HG02642 (cell line): ENCODE data around the gene TMEM272.

Experiments
- ATAC-seq: cut with Tn5 transposase; IDR thresholded peaks from one replicate; pipeline ENCODE4 v1.9.1; 2021; ENCODE audit warnings: mild to moderate bottlenecking; ENCODE audit not compliant: unreplicated experiment, poor library complexity

The TMEM272 gene

DNA sequence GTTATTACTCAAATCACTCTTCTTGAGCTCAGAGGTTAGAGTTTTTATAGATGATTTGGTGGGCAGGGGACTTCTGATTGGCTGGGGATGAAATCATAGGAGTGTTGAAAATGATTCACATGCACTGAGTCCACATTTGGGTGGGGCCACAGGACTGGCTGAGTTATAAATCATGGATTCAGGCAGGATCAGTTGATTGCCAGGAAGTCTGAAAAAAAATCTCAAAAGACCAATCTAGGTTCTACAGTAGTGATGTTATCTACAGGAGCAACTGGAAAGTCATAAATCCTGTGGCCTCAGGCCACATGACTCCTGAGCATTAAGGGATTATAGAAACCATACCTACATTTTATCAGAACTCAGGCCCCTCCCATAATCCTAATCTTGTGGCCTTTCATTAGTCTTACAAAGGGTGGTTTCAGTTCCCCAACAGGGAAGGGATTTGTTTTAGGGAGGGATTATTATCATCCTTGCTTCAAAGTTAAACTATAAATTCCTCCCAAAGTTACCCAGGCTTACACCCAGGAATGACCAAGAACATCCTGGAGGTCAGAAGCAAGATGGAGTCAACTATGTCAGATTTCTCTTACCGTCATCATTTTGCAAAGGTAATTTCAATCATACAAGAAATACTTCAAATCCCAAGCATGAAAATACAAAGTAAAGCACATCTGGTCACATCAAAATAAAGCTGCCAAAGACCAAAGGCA, 11.2 kb upstream of the TMEM272 start:
- no peak for ATAC-seq

DNA sequence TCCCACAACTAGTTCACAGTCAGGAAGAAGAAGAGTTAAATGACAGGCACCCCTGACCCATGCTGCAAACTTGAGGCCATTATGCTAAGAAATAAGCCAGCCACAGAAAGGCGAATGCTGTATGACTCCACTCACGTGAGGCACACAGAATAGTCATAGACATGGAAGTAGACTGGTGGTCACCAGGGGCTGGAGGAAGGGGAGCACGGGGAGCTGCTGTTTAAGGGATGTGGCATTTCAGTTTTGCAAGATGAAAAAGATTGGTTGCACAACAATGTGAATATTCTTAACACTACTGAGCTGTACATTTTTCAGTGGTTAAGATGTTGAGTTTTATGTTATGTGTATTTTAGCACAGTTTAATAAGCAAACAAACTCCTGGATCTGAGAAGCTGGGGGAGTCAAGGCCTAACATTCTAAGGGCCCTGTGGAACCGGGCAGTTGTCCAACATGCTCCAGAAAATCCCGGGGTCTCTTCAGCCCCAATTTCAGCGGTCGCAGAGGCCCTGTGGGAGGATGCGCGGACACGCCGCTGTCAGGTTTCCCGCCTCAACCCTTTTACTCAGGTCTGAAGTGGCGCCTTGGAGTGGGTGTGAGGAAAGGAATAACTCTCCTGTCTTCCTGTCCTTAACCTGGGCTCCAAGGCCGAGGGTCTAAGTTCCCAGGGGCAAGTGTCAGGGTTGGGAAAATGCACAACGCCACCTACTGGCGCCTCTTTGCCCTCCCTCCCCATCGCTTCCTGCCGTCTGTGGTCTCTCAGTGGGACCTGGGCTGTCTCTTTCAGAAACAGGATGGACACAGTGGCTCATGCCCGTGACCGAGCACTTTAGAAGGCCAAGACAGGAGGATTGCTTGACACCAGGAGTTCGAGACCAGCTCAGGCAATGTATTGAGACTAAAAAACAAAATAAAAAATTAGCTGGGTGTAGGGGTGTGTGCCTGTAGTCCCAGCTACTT, 4.4 kb upstream of the TMEM272 start:
- ATAC-seq = no peak

DNA sequence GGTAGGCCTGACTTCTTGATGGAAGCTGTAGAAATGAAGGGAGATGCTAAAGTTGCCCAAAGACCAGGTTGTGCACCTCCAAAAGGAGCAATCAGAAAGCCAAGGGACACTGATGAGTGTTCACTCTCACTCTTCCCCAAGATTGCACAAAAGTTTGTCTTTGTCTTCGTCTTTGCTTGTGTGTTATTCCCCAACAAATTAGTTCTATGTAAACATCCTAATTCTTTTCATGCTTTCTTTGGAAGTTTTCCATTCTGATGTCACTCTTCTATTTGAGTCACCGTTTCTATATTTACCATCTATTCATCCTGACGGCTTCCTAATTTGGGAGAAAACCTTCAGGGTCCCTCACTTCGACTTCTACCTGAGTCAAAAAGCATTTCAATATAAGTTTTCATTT, 3.7 kb upstream of the TMEM272 start:
- ATAC-seq = no peak

DNA sequence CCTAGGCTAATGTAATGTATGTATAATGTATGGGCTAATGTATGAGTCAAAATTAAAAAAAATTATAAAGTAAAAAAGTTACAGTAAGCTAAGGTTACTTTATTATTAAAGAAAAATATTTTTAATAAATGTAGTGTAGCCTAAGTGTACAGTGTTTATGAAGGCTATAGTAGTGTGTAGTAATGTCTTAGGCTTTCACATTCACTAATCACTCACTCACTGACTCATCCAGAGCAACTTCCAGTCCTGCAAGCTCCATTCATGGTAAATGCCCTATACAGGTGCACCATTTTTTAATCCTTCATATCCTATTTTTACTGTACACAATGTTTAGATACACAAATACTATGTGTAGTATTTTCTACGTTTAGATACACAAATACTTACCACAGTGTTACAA, 1.8 kb upstream of the TMEM272 start:
- no peak for ATAC-seq

DNA sequence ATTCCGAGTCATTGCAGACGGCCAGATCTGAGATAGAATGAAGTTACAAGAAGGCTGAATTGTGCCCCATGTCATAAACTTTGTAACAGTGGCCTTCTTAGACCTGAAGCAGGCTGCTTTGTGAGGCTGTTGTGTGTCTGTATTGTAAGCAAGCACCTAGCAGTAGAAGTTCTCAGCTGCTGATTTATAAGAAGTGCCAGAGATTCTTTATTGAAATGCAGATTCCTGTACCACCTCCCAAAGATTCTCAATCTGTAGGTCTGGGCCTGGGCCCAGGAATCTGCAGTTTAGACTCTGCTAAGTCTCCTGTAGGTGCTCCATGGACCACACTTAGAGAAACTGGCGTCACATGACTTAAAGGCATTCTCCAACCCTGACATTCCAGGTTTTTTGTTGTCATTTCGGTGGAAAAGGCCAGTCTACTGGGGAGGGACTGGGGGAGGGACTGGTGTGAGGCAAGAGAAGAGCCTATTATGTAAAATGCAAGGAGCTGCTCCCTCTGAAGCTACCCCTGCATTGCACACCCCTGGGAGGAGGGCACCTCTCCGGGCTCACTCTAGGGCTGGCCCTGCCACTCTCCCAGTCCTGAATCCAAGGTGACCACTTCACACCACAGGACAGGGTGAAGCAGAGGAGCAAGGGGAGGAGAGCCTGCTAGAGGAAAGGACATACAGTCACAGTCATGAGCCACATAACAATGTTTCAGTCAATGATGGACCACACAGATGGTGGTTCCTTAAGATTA, 769 bp upstream of the TMEM272 start:
- ATAC-seq = peak; percentile 15

DNA sequence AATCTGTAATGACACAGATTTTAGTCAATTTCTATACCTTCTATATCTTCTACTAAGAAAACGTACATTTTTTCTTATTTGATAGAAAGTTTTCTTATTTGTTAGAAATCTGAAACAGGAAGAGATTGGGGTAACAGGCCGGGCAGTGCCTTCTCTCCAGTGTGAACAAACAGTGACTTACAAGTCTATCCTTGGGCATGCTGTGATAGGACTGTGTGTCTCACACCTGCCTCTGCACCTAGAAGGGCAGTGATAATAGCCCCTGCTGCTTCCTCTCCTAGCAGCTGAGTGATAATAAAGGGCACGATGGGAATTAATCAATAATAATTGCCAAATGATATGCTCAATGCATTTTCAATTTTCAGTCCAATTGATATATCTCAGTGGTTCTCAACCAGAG, 1.4 kb downstream of the TMEM272 start:
- ATAC-seq = no peak

DNA sequence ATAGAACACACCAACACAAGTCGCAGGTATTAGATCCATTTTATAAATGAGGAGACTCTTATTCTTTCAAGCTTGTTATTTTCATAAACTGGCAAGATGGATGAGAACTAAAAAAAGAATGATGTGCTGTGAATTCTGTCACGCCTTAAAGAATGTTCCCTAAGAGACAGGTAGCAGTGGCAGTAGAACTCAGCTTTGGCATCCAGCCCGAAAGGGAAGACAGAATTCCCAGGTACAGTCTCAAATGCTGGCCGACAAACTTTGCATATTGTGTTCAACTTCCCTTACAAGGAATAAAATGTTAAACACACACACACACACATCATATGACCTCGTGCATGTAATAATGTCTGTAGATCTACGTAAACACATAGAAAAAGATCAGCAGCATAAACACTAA, 3.2 kb downstream of the TMEM272 start:
- ATAC-seq = no peak

DNA sequence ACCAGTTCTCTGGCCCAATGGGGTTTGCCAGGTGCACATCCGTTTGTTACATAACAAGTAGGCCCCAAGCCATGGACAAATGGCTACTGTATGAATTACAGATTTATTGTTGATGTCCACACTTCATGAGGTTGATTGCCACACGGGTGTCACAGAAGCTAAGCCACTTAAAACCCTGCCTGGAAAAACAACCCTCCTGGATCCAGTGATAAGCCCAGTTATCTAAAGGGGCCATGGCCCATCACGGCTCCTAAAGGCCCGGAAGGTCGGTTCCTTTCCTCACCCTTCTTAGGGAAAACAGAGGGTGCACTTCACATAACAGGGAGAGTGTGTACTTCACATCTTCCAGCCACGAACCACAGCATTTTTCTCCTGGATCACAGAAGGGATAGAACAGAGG, 4.1 kb downstream of the TMEM272 start:
- ATAC-seq = no peak

DNA sequence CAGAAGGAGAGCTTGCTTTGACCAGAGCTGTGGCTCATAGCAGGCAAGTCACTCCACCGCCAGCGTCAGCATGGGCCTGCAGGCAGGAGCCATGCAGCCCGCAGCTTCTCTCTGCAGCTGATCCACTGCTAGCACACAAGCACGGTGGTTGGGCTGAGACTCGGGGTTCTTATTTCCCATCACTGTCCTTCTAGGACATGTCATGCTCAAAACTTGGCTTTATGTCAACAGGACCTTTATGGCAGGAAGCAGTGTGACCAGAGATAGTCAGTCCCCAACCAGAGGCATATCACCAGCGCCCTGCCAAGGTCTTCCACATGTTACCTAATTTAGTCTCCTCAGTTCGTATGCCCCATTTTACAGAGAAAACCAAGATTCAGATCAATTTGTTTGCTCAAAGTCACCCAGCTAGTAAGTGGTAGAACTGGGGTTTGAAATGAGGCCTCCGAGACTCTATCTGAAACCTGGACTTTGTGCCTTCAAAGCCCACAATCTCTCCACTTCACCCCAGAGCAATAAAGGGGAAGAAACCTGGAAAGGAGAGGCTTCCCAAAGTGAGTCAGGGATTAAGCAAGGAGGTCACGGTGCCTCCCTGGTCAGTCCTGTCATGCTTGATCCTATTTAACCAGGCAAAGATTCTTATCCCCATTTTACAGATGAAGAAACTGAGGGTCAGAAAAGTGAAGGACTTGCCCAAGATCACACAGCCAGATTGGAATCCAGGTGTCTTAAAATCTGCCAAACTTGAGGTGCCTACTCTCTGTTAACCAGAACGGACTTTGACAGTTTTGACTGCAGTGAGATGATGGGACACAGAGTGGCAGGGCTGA, 5.1 kb downstream of the TMEM272 start:
- ATAC-seq = no peak

DNA sequence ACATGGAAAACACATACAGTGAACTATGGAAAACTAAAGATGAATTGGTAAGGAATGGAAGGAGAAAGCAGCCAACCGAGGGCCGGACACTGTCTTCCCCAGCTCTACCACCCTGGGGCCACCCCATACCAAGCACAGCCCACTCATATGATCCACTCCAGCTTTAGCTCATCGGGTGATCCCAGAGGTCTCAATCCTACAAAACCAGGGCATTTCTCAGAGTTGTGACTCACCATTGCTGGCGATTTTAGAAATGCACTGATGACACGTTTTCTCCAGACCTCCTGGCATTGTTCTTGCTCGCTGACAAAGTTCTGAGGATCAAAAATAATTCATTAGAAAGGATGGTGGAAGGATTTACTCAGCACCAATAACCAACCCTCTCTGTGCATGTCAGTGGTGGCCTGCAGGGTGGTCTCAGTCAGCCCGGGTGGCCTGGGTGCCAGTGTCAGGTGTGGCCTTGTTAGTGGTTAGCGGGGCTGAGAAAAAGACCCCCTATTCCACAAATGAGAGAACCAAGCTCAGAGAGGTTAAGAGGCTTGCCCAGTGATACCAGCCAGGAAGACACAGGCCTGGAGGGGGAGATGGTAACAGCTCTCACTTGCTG, 6.6 kb downstream of the TMEM272 start:
- ATAC-seq = no peak

DNA sequence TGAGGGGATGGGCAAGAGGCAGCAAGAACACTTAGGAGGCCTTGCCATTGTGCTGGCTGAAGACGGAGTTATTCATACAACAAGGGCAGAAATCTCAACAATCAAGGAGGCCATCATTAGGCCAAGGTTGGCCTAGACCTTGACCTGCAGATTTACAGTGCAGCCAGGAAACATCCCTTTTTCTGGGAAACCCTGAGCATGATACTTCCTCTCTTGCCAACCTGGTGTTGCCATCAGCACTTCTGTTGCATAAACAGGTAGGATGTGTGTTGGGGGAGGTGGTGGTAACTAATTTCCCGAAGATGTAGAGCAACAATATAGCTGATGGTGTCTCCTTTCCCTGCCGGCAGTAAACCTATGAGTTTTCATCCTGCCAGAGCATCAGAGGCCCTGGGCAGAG, 8.0 kb downstream of the TMEM272 start:
- ATAC-seq = no peak

DNA sequence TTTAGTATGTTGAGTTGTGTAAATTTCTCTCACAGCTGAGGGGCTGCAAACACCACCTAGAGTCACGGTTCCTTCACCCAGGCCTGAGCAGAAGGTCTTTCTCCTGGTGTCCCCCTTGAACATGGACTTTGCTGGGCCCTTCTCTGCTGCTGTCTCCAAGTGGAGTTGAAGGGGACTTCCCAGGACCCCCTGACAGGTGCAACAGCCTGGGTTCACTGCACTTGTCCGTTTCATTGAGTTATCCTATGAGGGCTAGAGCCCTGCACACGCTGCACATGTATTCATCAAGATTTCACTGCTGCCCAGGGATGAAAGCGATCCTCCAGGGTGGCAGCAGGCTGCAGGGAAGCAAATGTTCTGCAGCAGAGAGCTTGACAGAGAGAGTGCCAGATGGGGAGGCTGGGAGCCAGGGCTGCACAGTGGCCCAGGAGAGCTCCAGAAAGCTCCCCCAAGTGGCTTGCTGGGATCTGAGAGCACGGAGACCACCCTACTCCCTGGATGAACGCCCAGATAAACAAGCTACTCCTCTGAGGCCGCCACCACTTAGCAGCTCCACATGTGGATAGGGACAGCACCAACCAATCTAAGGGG, 10.3 kb downstream of the TMEM272 start:
- ATAC-seq = no peak

DNA sequence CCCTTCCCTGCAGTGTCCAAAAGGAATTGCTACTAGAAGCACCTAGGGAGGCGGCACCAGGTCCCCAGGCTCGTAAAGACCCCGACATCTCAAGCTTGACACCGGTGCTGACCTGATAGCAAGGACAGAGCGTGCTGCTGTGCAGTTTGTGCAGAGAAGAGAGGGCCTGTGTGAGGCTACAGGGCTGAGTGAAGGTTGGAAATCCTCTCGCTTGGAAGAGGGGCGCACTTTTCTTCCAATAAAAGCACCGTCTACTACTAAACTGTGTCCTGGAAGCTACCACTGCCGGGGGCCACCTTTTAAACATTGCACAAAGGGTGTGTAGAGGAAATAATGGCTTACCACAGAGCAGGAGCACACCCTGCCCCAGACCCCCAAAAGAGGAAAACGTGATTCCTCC, 11.0 kb downstream of the TMEM272 start:
- no peak for ATAC-seq

DNA sequence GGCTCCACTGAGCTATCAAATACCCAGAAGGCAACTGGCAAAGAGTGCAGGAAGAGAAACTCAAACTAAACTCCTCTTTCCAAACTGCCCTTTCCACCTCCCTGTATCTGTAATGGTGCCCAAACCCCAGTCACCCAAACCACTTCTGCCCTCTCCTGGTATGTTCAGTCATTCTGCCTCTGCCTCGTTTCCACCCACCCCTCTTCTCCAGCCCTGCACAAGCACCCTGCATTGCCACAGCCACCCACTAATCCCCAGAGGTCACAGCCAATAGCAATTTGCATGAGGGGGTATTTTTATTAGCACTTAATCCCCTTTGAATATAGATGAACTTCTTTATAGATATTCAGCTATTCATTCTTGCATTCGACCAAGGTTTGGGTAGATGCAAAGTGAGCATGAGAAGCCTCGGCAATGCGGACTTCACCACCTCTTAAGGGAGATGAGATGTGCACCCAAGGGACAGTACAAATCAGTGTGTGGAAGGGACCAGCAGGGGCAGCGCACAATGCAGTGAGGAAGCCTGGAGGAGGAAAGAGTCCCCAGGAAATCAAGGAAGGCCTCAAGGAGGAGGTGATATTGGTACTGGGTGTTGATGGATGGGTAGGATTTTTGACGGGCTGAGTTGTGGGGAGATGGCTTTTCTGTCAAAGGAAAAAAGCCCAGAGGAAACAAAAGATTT, 12.4 kb downstream of the TMEM272 start:
- peak; percentile 78 for ATAC-seq

DNA sequence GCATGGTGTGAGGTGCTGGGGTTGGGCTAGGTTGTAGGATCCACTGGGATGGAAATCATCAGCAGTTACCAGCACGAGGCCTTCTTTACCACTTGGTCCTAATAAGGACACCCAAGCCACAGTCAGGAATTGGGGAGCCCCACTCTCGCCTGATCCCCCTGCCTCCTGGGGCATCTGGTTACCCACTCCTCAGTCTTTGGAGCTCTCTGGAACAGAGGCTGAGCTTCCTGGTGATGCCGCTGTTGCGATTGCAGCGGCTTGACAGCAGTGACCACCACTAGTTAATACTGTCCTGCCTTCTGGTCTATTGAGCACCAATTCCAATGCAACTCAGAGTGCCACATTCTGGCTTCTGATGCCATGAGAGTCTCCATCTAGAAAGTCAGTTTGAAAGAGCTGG, 13.5 kb downstream of the TMEM272 start:
- ATAC-seq = no peak

DNA sequence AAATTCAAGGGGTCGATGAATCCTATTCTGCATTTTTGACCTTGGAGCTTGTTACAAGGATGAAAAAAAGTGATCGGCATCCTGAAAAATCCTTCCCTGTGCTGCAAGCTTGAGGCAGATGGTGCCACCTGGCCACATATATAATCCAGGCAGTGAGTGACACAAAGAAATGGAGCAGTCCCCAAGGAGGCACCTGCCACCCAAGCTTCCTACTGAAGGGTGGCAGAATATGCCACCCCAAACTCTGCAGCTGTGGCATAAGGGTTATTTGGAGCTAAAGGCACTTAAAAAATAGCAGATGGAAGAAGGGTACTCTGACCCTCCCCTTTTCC, 15.4 kb downstream of the TMEM272 start:
- no peak for ATAC-seq

DNA sequence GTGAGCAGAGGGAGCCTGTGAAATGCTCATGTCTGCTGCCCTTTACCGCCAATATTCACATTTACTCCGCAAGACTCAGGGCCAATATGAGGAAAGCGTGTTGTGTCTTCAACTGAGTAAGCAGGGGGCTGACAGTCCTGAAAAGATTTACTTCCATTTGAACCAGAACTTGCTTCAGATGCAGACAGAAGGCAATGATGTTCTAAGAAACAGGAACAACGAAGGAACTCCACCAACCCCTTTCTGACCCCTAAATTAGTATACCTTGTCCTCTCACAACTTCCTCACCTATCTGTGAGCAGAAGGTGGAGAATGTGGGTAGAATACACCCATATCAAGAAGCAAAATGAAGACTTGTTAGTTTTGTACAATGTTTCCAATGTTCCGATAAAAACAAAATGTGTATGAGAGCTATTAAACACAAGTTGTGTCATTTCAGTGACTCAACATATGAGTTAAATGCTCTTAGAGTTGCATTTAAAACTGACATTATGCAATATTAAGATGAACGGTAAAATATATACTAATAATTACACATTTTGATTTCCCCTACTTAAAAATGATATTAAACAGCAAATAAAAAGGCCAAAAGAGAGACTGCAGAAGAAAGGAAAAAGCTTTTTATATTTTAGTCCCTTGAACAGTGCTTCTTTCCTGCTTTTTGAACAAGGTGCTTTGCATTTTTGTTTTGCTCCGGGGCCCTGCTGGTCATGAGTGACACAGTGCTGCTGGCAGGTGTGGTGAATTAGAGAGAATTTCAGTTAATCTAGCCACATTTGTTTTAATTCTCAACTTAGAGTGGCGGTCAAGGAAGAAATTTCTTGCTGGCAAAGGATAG, 16.0 kb downstream of the TMEM272 start:
- ATAC-seq = no peak

DNA sequence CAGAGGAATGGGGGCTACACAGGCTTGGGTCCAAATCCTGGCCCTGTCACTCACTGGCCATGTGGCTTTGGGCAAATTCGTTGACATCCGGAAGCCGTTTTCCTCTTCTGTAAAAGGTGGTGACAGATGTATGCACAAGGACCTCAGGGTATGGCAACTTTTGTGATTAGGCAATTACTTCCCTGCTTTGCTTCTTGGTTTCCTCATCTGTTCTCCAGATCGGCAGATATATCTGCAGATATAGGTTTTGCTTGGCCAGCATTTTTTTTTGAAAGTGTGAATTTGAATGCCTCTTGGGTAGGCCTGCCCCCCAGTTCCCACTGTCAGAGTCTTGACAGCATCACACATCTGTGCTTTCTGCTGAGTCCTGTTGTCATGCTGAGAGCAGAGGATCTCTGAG, 17.7 kb downstream of the TMEM272 start:
- no peak for ATAC-seq
